WTC11 (cell line): ENCODE data around the gene CTNS. TPM values are rescaled to one million over a fixed set of nuclear protein-coding genes. Genes with fewer than 3 reads are reported as not detected.

Experiments used
- ATAC-seq: fragments of 200-7000 bp; cut with Tn5 transposase; 2 replicates; pipeline ENCODE4 v1.10.0; 2021; ENCODE audit warnings: mild to moderate bottlenecking, moderate library complexity
- CTCF ChIA-PET: fragments of 300-600 bp; sonication (Branson Sonifier 250); formaldehyde crosslinking; loops from one replicate; lab custom pipeline; 2021; ENCODE audit warnings: antibody characterized with exemption; lab: Charles Lee
- POLR2A ChIA-PET: fragments of 350-600 bp; sonication (Branson Sonifier 250); formaldehyde crosslinking; loops from one replicate; lab custom pipeline; 2021; ENCODE audit warnings: antibody characterized with exemption; lab: Charles Lee
- DNase-seq: peaks from one replicate; pipeline ENCODE4 v3.0.0; 2021; ENCODE audit warnings: low spot score
- H3K27ac Mint-ChIP-seq: 2 replicates; pipeline ENCODE4 v1.8.0; 2021; ENCODE audit warnings: mixed read lengths
- H3K27me3 Mint-ChIP-seq: 2 replicates; pipeline ENCODE4 v1.8.0; 2021; ENCODE audit warnings: low read depth, mild to moderate bottlenecking, moderate library complexity, mixed read lengths
- H3K36me3 Mint-ChIP-seq: 2 replicates; pipeline ENCODE4 v1.8.0; 2021; ENCODE audit warnings: mixed read lengths
- H3K4me1 Mint-ChIP-seq: 2 replicates; pipeline ENCODE4 v1.8.0; 2022; ENCODE audit warnings: mixed read lengths
- H3K4me3 Mint-ChIP-seq: 2 replicates; pipeline ENCODE4 v1.8.0; 2021; ENCODE audit warnings: mild to moderate bottlenecking, moderate library complexity, mixed read lengths
- H3K9me3 Mint-ChIP-seq: 2 replicates; pipeline ENCODE4 v1.8.0; 2021; ENCODE audit warnings: mixed read lengths
- EMX1 ChIP-seq: fragments of 250-450 bp; sonication (Bioruptor Pico); IDR thresholded peaks from 2 replicates; pipeline ENCODE4 v1.8.0; 2021; ENCODE audit warnings: mild to moderate bottlenecking
- ERG ChIP-seq: fragments of 250-450 bp; sonication (Bioruptor Pico); IDR thresholded peaks from 2 replicates; pipeline ENCODE4 v1.8.0; 2021; ENCODE audit warnings: mild to moderate bottlenecking
- GABPB1 ChIP-seq: sonication (generic); formaldehyde crosslinking; IDR thresholded peaks from 2 replicates; pipeline ENCODE4 v1.8.1; 2023; ENCODE audit warnings: mild to moderate bottlenecking, missing genetic modification reagents
- GRHL2 ChIP-seq: fragments of 250-450 bp; sonication (Bioruptor Pico); IDR thresholded peaks from 2 replicates; pipeline ENCODE4 v1.8.0; 2022; ENCODE audit warnings: mild to moderate bottlenecking, moderate library complexity; ENCODE audit not compliant: insufficient replicate concordance, severe bottlenecking
- IRF1 ChIP-seq: sonication (generic); formaldehyde crosslinking; IDR thresholded peaks from 2 replicates; pipeline ENCODE4 v1.8.0; 2023; ENCODE audit warnings: missing genetic modification reagents
- JAZF1 ChIP-seq: fragments of 250-450 bp; sonication (Bioruptor Pico); IDR thresholded peaks from 2 replicates; pipeline ENCODE4 v1.9.0; 2021; ENCODE audit warnings: moderate library complexity, mild to moderate bottlenecking, inconsistent platforms
- JUN ChIP-seq: sonication (generic); formaldehyde crosslinking; IDR thresholded peaks from 2 replicates; pipeline ENCODE4 v1.8.0; 2023; ENCODE audit warnings: mild to moderate bottlenecking, missing genetic modification reagents
- MYBL2 ChIP-seq: sonication (generic); formaldehyde crosslinking; IDR thresholded peaks from 2 replicates; pipeline ENCODE4 v1.8.1; 2023; ENCODE audit warnings: mild to moderate bottlenecking, moderate library complexity, missing genetic modification reagents
- RORB ChIP-seq: fragments of 250-450 bp; sonication (Bioruptor Pico); IDR thresholded peaks from 2 replicates; pipeline ENCODE4 v1.9.0; 2021; ENCODE audit warnings: mild to moderate bottlenecking
- SP1 ChIP-seq: sonication (generic); formaldehyde crosslinking; conservative IDR thresholded peaks from 2 replicates; pipeline ENCODE4 v1.8.1; 2022; ENCODE audit warnings: missing genetic modification reagents
- STAT6 ChIP-seq: sonication (generic); formaldehyde crosslinking; conservative IDR thresholded peaks from 2 replicates; pipeline ENCODE4 v1.8.1; 2023; ENCODE audit warnings: mild to moderate bottlenecking, low read depth, missing genetic modification reagents, moderate library complexity
- TP53 ChIP-seq: sonication (generic); formaldehyde crosslinking; IDR thresholded peaks from 2 replicates; pipeline ENCODE4 v1.8.1; 2023; ENCODE audit warnings: mild to moderate bottlenecking, missing genetic modification reagents
- USF1 ChIP-seq: sonication (generic); formaldehyde crosslinking; IDR thresholded peaks from 2 replicates; pipeline ENCODE4 v1.8.0; 2022; ENCODE audit warnings: mild to moderate bottlenecking, missing genetic modification reagents
- USF2 ChIP-seq: sonication (generic); formaldehyde crosslinking; IDR thresholded peaks from 2 replicates; pipeline ENCODE4 v1.8.1; 2023; ENCODE audit warnings: mild to moderate bottlenecking, missing genetic modification reagents, moderate library complexity
- ZMAT4 ChIP-seq: fragments of 250-450 bp; sonication (Bioruptor Pico); IDR thresholded peaks from 2 replicates; pipeline ENCODE4 v1.9.0; 2021; ENCODE audit warnings: mild to moderate bottlenecking
- ZNF281 ChIP-seq: sonication (generic); formaldehyde crosslinking; IDR thresholded peaks from 2 replicates; pipeline ENCODE4 v1.8.0; 2023; ENCODE audit warnings: mild to moderate bottlenecking, missing genetic modification reagents
- ZNF317 ChIP-seq: sonication (generic); formaldehyde crosslinking; IDR thresholded peaks from 2 replicates; pipeline ENCODE4 v1.8.1; 2023; ENCODE audit warnings: low read depth, mild to moderate bottlenecking, moderate library complexity, missing genetic modification reagents, borderline replicate concordance
- ZNF425 ChIP-seq: fragments of 250-450 bp; sonication (Bioruptor Pico); conservative IDR thresholded peaks from 2 replicates; pipeline ENCODE4 v1.9.0; 2021; ENCODE audit warnings: mild to moderate bottlenecking
- ZSCAN18 ChIP-seq: fragments of 250-450 bp; sonication (Bioruptor Pico); IDR thresholded peaks from 2 replicates; pipeline ENCODE4 v2.1.2; 2022; ENCODE audit warnings: mild to moderate bottlenecking, moderate library complexity
- total RNA-seq: library from RNA; stranded (reverse); gene quantifications from 3 replicates; pipeline ENCODE4 v1.2.3, GENCODE V29; 2021

CTNS gene
- total RNA-seq, 1 experiment from 2014 or later = 10.7 TPM

GRCh38 chr17:3681057-3681456 is 44.5 kb downstream of the CTNS start:
- POLR2A ChIA-PET = no interaction called here
- H3K4me3 Mint-ChIP-seq = no peak overlapping the region
- H3K36me3 Mint-ChIP-seq = no peaks in the 10 kb centered on the region
- TF ChIP-seq ZSCAN18 (CRISPR knock-in tag) (no peak), RORB (CRISPR knock-in tag) (no peak), GRHL2 (CRISPR knock-in tag) (no peak), ZNF425 (no peak), JUN (CRISPR knock-in tag) (no peak), USF1 (CRISPR knock-in tag) (no peak), ERG (CRISPR knock-in tag) (no peak), ZNF281 (CRISPR knock-in tag) (no peak), MYBL2 (CRISPR knock-in tag) (no peak), GABPB1 (CRISPR knock-in tag) (no peak), IRF1 (CRISPR knock-in tag) (no peak), STAT6 (CRISPR knock-in tag) (no peak)
- peaks cover 7% of the 10 kb centered on the region for H3K4me1 Mint-ChIP-seq
- CTCF ChIA-PET = no interaction called here
- no peak overlapping the region for H3K27ac Mint-ChIP-seq
- H3K9me3 Mint-ChIP-seq = no peaks in the 10 kb centered on the region
- ATAC-seq (no peak), DNase-seq (no peak)
- H3K27me3 Mint-ChIP-seq = no peaks in the 10 kb centered on the region; the same call in none of the 2 replicates

GRCh38 chr17:3681565-3681964 is 45.0 kb downstream of the CTNS start:
- DNase-seq (no peak), ATAC-seq (no peak)
- Mint-ChIP-seq H3K9me3 (no peaks in the 10 kb centered on the region), H3K27me3 (no peaks in the 10 kb centered on the region; the same call in none of the 2 replicates), H3K27ac (no peak overlapping the region), H3K4me1 (peaks cover 7% of the 10 kb centered on the region), H3K36me3 (no peaks in the 10 kb centered on the region), H3K4me3 (no peak overlapping the region)
- CTCF ChIA-PET = interaction anchor here (2.4 to 2.7 kb wide), 2 partner anchors 15 to 56 kb away, joined by 27 to 85 read pairs; partner anchors contain the start of gene P2RX5
- POLR2A ChIA-PET = no interaction called here
- TF ChIP-seq JAZF1 (CRISPR knock-in tag) = no peak
- TF ChIP-seq USF2 (CRISPR knock-in tag) = no peak
- no peak for TF ChIP-seq SP1 (CRISPR knock-in tag)
- no peak for TF ChIP-seq EMX1 (CRISPR knock-in tag)
- no peak for TF ChIP-seq ZNF317 (CRISPR knock-in tag)
- no peak for TF ChIP-seq ZMAT4 (CRISPR knock-in tag)
- no peak for TF ChIP-seq TP53 (CRISPR knock-in tag)
